IMR-90 (cell line): Measurements from ENCODE around the gene ACCSL.

Experiments used
- BHLHE40 ChIP-seq: fragments of 150-350 bp; IDR thresholded peaks from 2 replicates; pipeline ENCODE4 v1.6.1; 2016; ENCODE audit warnings: mild to moderate bottlenecking, low read depth, low read length
- CHD1 ChIP-seq: IDR thresholded peaks from 2 replicates; pipeline ENCODE4 v1.6.1; 2012; ENCODE audit warnings: low read depth, low read length, improper control_type of control experiment
- MAFK ChIP-seq: IDR thresholded peaks from 2 replicates; pipeline ENCODE4 v1.6.1; 2012; ENCODE audit warnings: low read depth, low read length, improper control_type of control experiment
- MAZ ChIP-seq: IDR thresholded peaks from 2 replicates; pipeline ENCODE4 v1.6.1; 2012; ENCODE audit warnings: low read depth, mild to moderate bottlenecking, low read length, improper control_type of control experiment, moderate library complexity, borderline replicate concordance
- NFE2L2 ChIP-seq: fragments of 150-350 bp; IDR thresholded peaks from 2 replicates; pipeline ENCODE4 v1.6.1; 2016; ENCODE audit warnings: low read depth, mild to moderate bottlenecking, low read length
- POLR2A ChIP-seq: IDR thresholded peaks from 2 replicates; pipeline ENCODE4 v1.6.1; 2012; ENCODE audit warnings: mild to moderate bottlenecking, low read depth, low read length
- RAD21 ChIP-seq: IDR thresholded peaks from 2 replicates; pipeline ENCODE4 v1.6.1; 2012; ENCODE audit warnings: low read length, improper control_type of control experiment
- RCOR1 ChIP-seq: IDR thresholded peaks from 2 replicates; pipeline ENCODE4 v1.6.1; 2012; ENCODE audit warnings: mild to moderate bottlenecking, low read length, improper control_type of control experiment; ENCODE audit not compliant: insufficient replicate concordance
- RFX5 ChIP-seq: IDR thresholded peaks from 2 replicates; pipeline ENCODE4 v1.8.0; 2012; ENCODE audit warnings: low read depth, mild to moderate bottlenecking, low read length, moderate library complexity
- SMC3 ChIP-seq: fragments of 150-350 bp; IDR thresholded peaks from 2 replicates; pipeline ENCODE4 v1.6.1; 2016; ENCODE audit warnings: low read depth, mild to moderate bottlenecking, antibody characterized with exemption, low read length, moderate library complexity
- TF ChIP-seq, protein P1 (sequence below): conservative IDR thresholded peaks from 2 replicates; pipeline ENCODE4 v1.5.1; 2012; ENCODE audit warnings: mild to moderate bottlenecking, low read depth, low read length, improper control_type of control experiment
- TF ChIP-seq, protein P2 (sequence below): fragments of 150-350 bp; IDR thresholded peaks from 2 replicates; pipeline ENCODE4 v1.6.1; 2016; ENCODE audit warnings: low read depth, mild to moderate bottlenecking, low read length, moderate library complexity, borderline replicate concordance
- TF ChIP-seq, protein P3 (sequence below): fragments of 150-350 bp; IDR thresholded peaks from 2 replicates; pipeline ENCODE4 v1.6.1; 2017; ENCODE audit warnings: mild to moderate bottlenecking, antibody characterized with exemption, low read length, low read depth

DNA sequence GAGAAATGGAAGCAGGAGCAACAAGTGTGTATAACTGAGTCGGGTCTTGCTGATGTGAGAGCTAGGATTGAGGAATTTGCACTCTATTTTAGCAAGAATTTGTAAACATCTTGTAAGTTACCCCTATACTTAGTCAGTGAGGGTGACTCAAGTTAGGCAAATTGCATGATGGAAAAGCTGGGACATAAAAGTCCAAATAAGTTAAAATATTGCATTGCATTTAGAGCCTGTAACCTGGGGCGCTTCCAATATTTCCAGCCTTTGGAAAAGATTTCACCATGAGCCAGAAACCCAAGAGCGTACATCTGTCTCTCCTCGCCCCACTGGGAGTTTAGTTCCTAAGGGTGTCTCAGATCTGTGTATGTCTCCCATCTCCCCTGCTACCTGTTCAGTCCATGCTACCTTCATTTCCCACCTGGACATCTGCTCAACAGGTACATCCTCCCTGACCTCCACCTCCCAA, 37.0 kb upstream of the ACCSL start:
- TF ChIP-seq POLR2A (no peak), SMC3 (no peak), BHLHE40 (no peak), MAFK (no peak), RAD21 (no peak), RCOR1 (no peak), MAZ (no peak), RFX5 (no peak), CHD1 (no peak), NFE2L2 (no peak)
- TF ChIP-seq, protein P1, sequence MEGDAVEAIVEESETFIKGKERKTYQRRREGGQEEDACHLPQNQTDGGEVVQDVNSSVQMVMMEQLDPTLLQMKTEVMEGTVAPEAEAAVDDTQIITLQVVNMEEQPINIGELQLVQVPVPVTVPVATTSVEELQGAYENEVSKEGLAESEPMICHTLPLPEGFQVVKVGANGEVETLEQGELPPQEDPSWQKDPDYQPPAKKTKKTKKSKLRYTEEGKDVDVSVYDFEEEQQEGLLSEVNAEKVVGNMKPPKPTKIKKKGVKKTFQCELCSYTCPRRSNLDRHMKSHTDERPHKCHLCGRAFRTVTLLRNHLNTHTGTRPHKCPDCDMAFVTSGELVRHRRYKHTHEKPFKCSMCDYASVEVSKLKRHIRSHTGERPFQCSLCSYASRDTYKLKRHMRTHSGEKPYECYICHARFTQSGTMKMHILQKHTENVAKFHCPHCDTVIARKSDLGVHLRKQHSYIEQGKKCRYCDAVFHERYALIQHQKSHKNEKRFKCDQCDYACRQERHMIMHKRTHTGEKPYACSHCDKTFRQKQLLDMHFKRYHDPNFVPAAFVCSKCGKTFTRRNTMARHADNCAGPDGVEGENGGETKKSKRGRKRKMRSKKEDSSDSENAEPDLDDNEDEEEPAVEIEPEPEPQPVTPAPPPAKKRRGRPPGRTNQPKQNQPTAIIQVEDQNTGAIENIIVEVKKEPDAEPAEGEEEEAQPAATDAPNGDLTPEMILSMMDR: no peak
- TF ChIP-seq, protein P2, sequence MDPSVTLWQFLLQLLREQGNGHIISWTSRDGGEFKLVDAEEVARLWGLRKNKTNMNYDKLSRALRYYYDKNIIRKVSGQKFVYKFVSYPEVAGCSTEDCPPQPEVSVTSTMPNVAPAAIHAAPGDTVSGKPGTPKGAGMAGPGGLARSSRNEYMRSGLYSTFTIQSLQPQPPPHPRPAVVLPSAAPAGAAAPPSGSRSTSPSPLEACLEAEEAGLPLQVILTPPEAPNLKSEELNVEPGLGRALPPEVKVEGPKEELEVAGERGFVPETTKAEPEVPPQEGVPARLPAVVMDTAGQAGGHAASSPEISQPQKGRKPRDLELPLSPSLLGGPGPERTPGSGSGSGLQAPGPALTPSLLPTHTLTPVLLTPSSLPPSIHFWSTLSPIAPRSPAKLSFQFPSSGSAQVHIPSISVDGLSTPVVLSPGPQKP: no peak
- TF ChIP-seq, protein P3, sequence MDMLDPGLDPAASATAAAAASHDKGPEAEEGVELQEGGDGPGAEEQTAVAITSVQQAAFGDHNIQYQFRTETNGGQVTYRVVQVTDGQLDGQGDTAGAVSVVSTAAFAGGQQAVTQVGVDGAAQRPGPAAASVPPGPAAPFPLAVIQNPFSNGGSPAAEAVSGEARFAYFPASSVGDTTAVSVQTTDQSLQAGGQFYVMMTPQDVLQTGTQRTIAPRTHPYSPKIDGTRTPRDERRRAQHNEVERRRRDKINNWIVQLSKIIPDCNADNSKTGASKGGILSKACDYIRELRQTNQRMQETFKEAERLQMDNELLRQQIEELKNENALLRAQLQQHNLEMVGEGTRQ: no peak
